Parietal lobe (tissue), 1 donor: Measurements from ENCODE around the gene PCDHGB1. TPM values are rescaled to one million over a fixed set of nuclear protein-coding genes. Genes with fewer than 3 reads are reported as not detected.

Experiments
- total RNA-seq: library from RNA; depleted of rRNA; stranded (reverse); fragments of >200 nt; gene quantifications from one replicate; pipeline ENCODE4 v1.2.3, GENCODE V29; 2014

The PCDHGB1 gene
- total RNA-seq, 1 donor from 2014 or later, result 20.3 TPM

GRCh38 chr5:141397756-141398551, 48.1 kb downstream of the PCDHGB1 start, which contains the start of gene PCDHGB5:
Gene PCDHGB5, plus strand, starts transcription at chr5:141397947. Its CDS starts 181 bp downstream, at chr5:141398128.

Other genes starting within 250 kb of the PCDHGB1 start
- gene PCDHB3, start 249.6 kb upstream of the PCDHGB1 start, total RNA-seq, result 24.7 TPM
- gene PCDHB4, start 228.3 kb upstream of the PCDHGB1 start, total RNA-seq, result 11.0 TPM
- 16.3 TPM for gene PCDHB5, start 214.9 kb upstream of the PCDHGB1 start, total RNA-seq
- 5.6 TPM for gene PCDHB6, start 200.0 kb upstream of the PCDHGB1 start, total RNA-seq
- gene PCDHB7, start 177.5 kb upstream of the PCDHGB1 start, total RNA-seq, result 17.8 TPM
- 15.0 TPM for gene PCDHB8, start 172.3 kb upstream of the PCDHGB1 start, total RNA-seq
- 10.6 TPM for gene PCDHB16, start 167.7 kb upstream of the PCDHGB1 start, total RNA-seq
- 11.9 TPM for gene PCDHB9, start 162.9 kb upstream of the PCDHGB1 start, total RNA-seq
- 26.3 TPM for gene PCDHB10, start 157.7 kb upstream of the PCDHGB1 start, total RNA-seq
- 24.1 TPM for gene PCDHB11, start 150.5 kb upstream of the PCDHGB1 start, total RNA-seq
- gene PCDHB12, start 141.4 kb upstream of the PCDHGB1 start, total RNA-seq, result 36.9 TPM
- 29.7 TPM for gene PCDHB13, start 136.2 kb upstream of the PCDHGB1 start, total RNA-seq
- gene PCDHB14, start 126.8 kb upstream of the PCDHGB1 start, total RNA-seq, result 28.2 TPM
- 32.9 TPM for gene PCDHB15, start 104.7 kb upstream of the PCDHGB1 start, total RNA-seq
- gene SLC25A2, start 46.0 kb upstream of the PCDHGB1 start, total RNA-seq, result 0.63 TPM
- 77.3 TPM for gene TAF7, start 29.3 kb upstream of the PCDHGB1 start, total RNA-seq
- 9.1 TPM for gene PCDHGA1, start 19.6 kb upstream of the PCDHGB1 start, total RNA-seq
- gene PCDHGA2, start 11.3 kb upstream of the PCDHGB1 start, total RNA-seq, result 11.9 TPM
- 11.0 TPM for gene PCDHGA3, start 6.3 kb upstream of the PCDHGB1 start, total RNA-seq
- 21.6 TPM for gene PCDHGA4, start 4.9 kb downstream of the PCDHGB1 start, total RNA-seq
- gene PCDHGB2, start 9.9 kb downstream of the PCDHGB1 start, total RNA-seq, result 21.9 TPM
- gene PCDHGA5, start 14.1 kb downstream of the PCDHGB1 start, total RNA-seq, result 17.8 TPM
- 31.0 TPM for gene PCDHGB3, start 20.1 kb downstream of the PCDHGB1 start, total RNA-seq
- 29.1 TPM for gene PCDHGA6, start 23.8 kb downstream of the PCDHGB1 start, total RNA-seq
- gene PCDHGA7, start 32.6 kb downstream of the PCDHGB1 start, total RNA-seq, result 23.8 TPM
- 35.4 TPM for gene PCDHGB4, start 37.6 kb downstream of the PCDHGB1 start, total RNA-seq
- gene PCDHGA8, start 42.5 kb downstream of the PCDHGB1 start, total RNA-seq, result 30.0 TPM
- gene PCDHGB5, start 47.8 kb downstream of the PCDHGB1 start, total RNA-seq, result 41.6 TPM
- 38.2 TPM for gene PCDHGA9, start 52.7 kb downstream of the PCDHGB1 start, total RNA-seq
- 35.4 TPM for gene PCDHGB6, start 57.9 kb downstream of the PCDHGB1 start, total RNA-seq
- gene PCDHGA10, start 62.9 kb downstream of the PCDHGB1 start, total RNA-seq, result 36.3 TPM
- gene PCDHGB7, start 67.6 kb downstream of the PCDHGB1 start, total RNA-seq, result 43.5 TPM
- 40.4 TPM for gene PCDHGA11, start 71.0 kb downstream of the PCDHGB1 start, total RNA-seq
- 26.9 TPM for gene PCDHGA12, start 80.4 kb downstream of the PCDHGB1 start, total RNA-seq
- 62.3 TPM for gene PCDHGC3, start 125.9 kb downstream of the PCDHGB1 start, total RNA-seq
- 91.7 TPM for gene PCDHGC4, start 134.9 kb downstream of the PCDHGB1 start, total RNA-seq
- gene PCDHGC5, start 139.0 kb downstream of the PCDHGB1 start, total RNA-seq, result 20.0 TPM